ENCODE data around the gene NAALADL2.

GRCh38 chr3:174846055-174846454 lies 13.1 kb upstream of the NAALADL2 start:
- TF ChIP-seq CTCF (IDR thresholded peaks at IDR 0.05) (no peak), SIN3A (IDR thresholded peaks at IDR 0.05; ENCODE audit: borderline replicate concordance, insufficient read depth, low read depth, low read length) (no peak), TCF7L2 (IDR thresholded peaks at IDR 0.05; ENCODE audit: low read depth, low read length) (no peak)
